GM18861 (cell line): Measurements from ENCODE around the gene ZSWIM3.

Experiments
- ATAC-seq: cut with Tn5 transposase; IDR thresholded peaks from one replicate; pipeline ENCODE4 v1.9.1; 2021; ENCODE audit not compliant: unreplicated experiment

The ZSWIM3 gene

DNA sequence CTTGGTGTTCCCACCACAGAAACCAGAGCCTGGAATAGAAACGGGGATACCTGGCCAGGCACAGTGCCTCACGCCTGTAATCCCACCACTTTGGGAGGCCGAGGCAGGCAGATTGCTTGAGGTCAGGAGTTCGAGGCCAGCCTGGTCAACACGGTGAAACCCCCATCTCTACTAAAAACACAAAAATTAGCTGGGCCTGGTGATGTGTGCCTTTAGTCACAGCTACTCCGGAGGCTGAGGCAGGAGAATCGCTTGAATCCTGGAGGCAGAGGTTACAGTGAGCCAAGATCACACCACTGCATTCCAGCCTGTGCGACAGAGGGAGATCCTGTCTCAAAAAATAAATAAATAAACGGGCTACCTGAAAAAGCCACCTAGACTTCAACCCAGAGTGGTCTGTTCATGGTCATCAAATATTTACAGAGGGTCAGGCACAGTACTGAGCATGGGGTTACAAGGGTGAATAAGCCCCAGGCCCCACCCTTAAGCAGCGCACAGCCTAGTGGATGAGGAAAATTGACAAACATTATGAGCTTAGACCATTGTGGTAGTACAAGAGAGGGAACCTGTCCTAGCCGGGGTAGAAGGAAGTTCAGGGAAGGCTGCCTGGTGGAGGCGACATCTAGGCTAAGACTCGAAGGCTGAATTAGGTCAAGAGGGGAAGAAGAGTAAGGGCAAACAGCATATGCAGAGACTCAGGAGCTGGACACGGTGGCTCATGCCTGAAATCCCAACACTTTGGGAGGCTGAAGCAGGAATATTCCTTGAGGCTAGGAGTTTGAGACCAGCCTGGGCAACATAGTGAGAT is 69.9 kb downstream of the ZSWIM3 start:
- no peak for ATAC-seq
